Epithelial cell of prostate (primary cell): Measurements from ENCODE around the gene MEG3.

Experiments used
- DNase-seq: peaks from one replicate; pipeline ENCODE4 v3.0.0-alpha.2; 2011; ENCODE audit warnings: low read depth, low spot score
- H3K27ac ChIP-seq: fragments of 450-650 bp; 2 replicates; pipeline ENCODE4 v1.5.1; 2017; ENCODE audit warnings: mild to moderate bottlenecking

MEG3 gene

GRCh38 chr14:100875861-100876590 is 50.1 kb downstream of the MEG3 start:
- no peak for DNase-seq
- H3K27ac ChIP-seq = no peak overlapping the region

GRCh38 chr14:100878271-100879146 is 52.6 kb downstream of the MEG3 start:
- no peak overlapping the region for H3K27ac ChIP-seq
- DNase-seq = no peak

GRCh38 chr14:100879194-100879593 is 53.3 kb downstream of the MEG3 start:
- no peak for DNase-seq
- no peak overlapping the region for H3K27ac ChIP-seq

- H3K27ac ChIP-seq = no peak overlapping the region
- DNase-seq = no peak
These were observed 53.9 kb downstream of the MEG3 start for GRCh38 chr14:100879782-100880181.

GRCh38 chr14:100880271-100881101 is 54.6 kb downstream of the MEG3 start:
- no peak for DNase-seq
- no peak overlapping the region for H3K27ac ChIP-seq

GRCh38 chr14:100881211-100882025 is 55.5 kb downstream of the MEG3 start:
- no peak overlapping the region for H3K27ac ChIP-seq
- no peak for DNase-seq

GRCh38 chr14:100882026-100882967 is 56.4 kb downstream of the MEG3 start:
- H3K27ac ChIP-seq = no peak overlapping the region
- no peak for DNase-seq

- no peak for DNase-seq
- no peak overlapping the region for H3K27ac ChIP-seq
These were observed 57.3 kb downstream of the MEG3 start for GRCh38 chr14:100882991-100883788.

GRCh38 chr14:100883789-100884101 is 57.8 kb downstream of the MEG3 start:
- DNase-seq = no peak
- H3K27ac ChIP-seq = no peak overlapping the region

- H3K27ac ChIP-seq = no peak overlapping the region
- no peak for DNase-seq
These were observed 58.5 kb downstream of the MEG3 start for GRCh38 chr14:100884456-100884855.

- no peak for DNase-seq
- H3K27ac ChIP-seq = no peak overlapping the region
These were observed 59.3 kb downstream of the MEG3 start for GRCh38 chr14:100885196-100885595.

GRCh38 chr14:100885617-100886016 is 59.7 kb downstream of the MEG3 start:
- no peak overlapping the region for H3K27ac ChIP-seq
- no peak for DNase-seq

- H3K27ac ChIP-seq = no peak overlapping the region
- no peak for DNase-seq
These were observed 61.9 kb downstream of the MEG3 start for GRCh38 chr14:100887728-100888335.

- no peak overlapping the region for H3K27ac ChIP-seq
- no peak for DNase-seq
These were observed 62.9 kb downstream of the MEG3 start for GRCh38 chr14:100888789-100889315.

GRCh38 chr14:100889641-100890040 is 63.7 kb downstream of the MEG3 start:
- no peak for DNase-seq
- H3K27ac ChIP-seq = no peak overlapping the region

GRCh38 chr14:100890061-100890850 is 64.3 kb downstream of the MEG3 start:
- H3K27ac ChIP-seq = no peak overlapping the region
- DNase-seq = no peak

GRCh38 chr14:100891051-100891450 is 65.1 kb downstream of the MEG3 start:
- H3K27ac ChIP-seq = no peak overlapping the region
- DNase-seq = no peak
